ENCODE results near the gene GFPT2. TPM values are rescaled to one million over a fixed set of nuclear protein-coding genes. Genes with fewer than 3 reads are reported as not detected.

GFPT2 gene
- total RNA-seq, 2 experiments from 2014 or later, result 0.15 to 0.37 TPM

DNA sequence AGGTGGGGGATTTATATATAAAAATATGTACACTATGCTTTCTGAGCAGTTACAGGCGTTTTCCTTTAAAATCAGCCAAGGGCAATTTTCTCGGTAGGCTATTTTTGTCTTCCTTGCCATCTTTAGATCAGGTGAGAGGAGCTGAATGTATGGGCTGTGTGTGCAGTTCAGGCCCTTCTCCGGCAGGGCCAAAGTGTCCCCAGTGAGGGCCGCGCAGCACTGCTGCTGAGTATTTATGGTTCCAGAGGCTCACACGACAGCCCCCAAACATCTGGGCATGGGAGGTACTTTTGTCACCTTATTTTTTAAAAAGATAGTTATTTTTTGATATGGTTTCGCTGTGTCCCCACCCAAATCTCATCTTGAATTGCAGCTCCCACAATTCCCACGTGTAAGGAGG, 11.5 kb downstream of the GFPT2 start:
- DNase-seq, result no peak
- H3K36me3 Mint-ChIP-seq, result no peaks in the 10 kb centered on the region
- H3K27ac Mint-ChIP-seq, result no peak overlapping the region
- no peak overlapping the region for H3K4me3 Mint-ChIP-seq
- CTCF ChIA-PET, result interaction anchor here (5.7 kb wide), 1 partner anchor 13 kb away, joined by 24 read pairs; no protein-coding TSS in a partner anchor
- no peaks in the 10 kb centered on the region for H3K4me1 Mint-ChIP-seq
- ATAC-seq, result no peak
- H3K27me3 Mint-ChIP-seq, result peaks cover 10% of the 10 kb centered on the region
- no peaks in the 10 kb centered on the region for H3K9me3 Mint-ChIP-seq (ENCODE audit: low read depth)

DNA sequence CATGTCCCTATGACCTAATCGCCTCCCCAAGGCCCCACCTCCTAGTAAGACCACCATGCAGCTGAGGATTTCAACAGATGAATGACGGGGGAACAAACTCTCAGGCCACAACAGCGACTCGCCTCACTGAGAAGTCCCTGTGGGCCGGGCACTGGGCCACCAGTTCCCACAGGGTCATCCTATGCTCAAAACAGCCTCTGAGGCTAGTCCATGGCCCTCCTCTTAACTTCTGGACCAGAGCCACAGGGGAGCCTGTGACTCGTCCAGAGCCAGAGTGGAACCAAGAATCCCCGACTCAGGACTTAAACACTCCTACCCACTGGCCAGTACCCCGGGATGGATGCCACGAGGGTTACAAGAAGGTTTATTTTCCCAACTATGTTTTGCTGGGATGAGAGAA, 12.3 kb downstream of the GFPT2 start:
- H3K27me3 Mint-ChIP-seq, result peaks cover 10% of the 10 kb centered on the region
- H3K27ac Mint-ChIP-seq, result no peak overlapping the region
- no peaks in the 10 kb centered on the region for H3K36me3 Mint-ChIP-seq
- CTCF ChIA-PET, result interaction anchor here (5.7 kb wide), 1 partner anchor 12 kb away, joined by 24 read pairs; no protein-coding TSS in a partner anchor
- no peak overlapping the region for H3K4me3 Mint-ChIP-seq
- ATAC-seq, result no peak
- no peaks in the 10 kb centered on the region for H3K9me3 Mint-ChIP-seq (ENCODE audit: low read depth)
- no peaks in the 10 kb centered on the region for H3K4me1 Mint-ChIP-seq
- no peak for DNase-seq

DNA sequence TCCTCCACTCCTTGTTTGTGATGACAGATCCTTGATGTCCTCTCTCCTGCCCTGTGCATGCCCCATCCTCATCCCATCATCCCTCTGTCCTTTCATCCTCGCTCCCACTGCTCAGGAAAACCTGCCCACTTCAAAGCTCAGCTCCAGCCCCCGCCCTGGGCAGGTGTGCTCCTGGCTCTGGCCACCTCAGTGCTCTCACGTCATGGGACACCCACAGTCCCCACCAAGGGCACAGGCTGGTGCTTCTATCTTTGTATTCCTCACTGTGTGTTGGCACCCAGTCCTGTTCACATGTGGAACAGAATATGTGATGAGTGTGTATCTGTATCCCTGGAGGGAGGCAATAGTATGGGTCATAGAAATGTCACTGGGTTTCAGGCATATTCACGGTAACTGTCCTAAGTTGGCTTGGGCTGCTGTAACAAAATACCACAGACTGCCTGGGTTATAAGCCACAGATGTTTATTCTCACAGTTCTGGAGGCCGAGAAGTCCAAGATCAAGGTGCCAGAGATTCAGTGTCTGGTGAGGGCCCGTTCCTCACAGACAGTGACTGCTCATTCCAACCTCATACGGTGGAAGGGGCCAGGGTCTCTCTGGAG, 13.5 kb downstream of the GFPT2 start:
- no peaks in the 10 kb centered on the region for H3K4me1 Mint-ChIP-seq
- no peaks in the 10 kb centered on the region for H3K9me3 Mint-ChIP-seq (ENCODE audit: low read depth)
- peaks cover 10% of the 10 kb centered on the region for H3K27me3 Mint-ChIP-seq
- no peak overlapping the region for H3K4me3 Mint-ChIP-seq
- no peak for ATAC-seq
- no peak for DNase-seq
- CTCF ChIA-PET, result interaction anchor here (1.0 kb wide), 1 partner anchor 11 kb away, joined by 3 read pairs; no protein-coding TSS in a partner anchor
- no peak overlapping the region for H3K27ac Mint-ChIP-seq
- no peaks in the 10 kb centered on the region for H3K36me3 Mint-ChIP-seq

DNA sequence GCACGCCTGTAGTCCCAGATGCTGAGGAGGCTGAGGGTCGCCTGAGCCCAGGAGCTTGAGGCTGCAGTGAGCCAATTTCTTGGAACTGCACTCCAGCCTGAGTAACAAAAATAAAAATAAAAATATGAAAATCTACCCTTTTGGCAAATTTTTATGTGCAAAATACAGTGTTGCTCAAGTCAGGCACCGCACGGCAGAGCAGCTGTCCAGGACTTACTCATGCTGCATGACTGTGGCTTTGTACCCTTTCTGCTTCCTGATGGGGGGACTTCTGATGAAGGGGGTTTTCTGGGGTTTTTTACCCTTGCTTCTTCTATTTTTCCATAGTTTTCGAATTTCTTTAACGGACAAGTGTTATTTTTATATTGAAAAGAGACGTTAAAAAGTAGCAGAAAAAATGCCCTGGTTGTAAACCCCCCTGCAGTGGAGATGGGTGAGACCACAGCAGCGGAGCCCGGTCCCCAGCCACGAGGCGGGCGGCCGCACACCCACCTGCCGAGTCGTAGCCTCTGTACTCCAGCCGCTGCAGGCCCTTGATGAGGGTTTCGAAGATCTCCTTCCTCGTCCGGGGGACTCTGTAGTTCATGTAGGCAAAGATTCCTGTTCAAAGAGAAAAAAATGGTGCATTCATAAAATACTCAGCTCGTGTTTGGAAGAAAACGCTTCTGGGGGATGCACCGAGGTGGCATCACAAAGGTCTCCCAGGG, 15.0 kb downstream of the GFPT2 start:
- ATAC-seq (no peak), DNase-seq (no peak)
- no peak overlapping the region for H3K4me3 Mint-ChIP-seq
- no peaks in the 10 kb centered on the region for H3K36me3 Mint-ChIP-seq
- H3K27ac Mint-ChIP-seq, result no peak overlapping the region
- peaks cover 5% of the 10 kb centered on the region for H3K27me3 Mint-ChIP-seq
- CTCF ChIA-PET, result interaction anchor here (1.1 to 2.0 kb wide), 2 partner anchors 10 to 23 kb away, joined by 3 to 7 read pairs; no protein-coding TSS in a partner anchor
- no peaks in the 10 kb centered on the region for H3K4me1 Mint-ChIP-seq
- no peaks in the 10 kb centered on the region for H3K9me3 Mint-ChIP-seq (ENCODE audit: low read depth)

DNA sequence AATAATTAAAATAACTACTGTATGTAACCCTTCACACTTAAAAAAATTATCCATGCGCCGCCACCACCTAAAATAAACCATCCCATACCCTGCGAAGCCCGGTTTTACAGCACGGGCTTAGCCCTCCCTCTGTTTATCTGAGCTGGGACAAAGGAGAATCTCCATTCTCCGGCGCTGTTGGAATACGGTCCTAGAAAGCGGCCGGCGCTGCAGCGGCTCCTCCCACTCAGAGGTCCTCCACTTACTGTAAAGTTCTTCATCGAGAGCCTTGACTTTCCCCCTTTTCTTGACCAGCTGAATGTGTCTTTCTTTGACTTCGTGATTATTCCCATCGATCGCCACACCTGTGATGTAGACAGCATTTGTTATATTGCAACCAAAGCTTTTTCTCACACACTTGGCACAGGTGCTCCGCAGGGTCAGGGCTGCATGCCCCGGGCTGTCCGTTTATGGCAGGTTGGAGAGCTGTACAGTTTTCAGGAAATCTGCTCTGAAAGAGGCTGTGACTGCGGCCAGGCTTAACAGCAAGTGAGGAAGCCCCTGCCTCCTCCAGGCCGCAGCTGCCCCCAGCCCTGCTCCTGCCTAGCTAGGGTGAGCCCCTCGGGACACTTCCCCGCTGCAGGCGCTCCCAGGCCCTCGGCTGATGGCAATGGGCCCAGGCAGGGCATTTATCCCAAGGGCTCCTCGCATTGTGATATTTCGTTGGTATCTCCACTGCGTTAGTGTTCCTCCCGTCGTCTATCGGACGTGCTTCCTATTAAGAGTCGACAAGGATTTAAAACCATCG, 16.7 kb downstream of the GFPT2 start:
- H3K27me3 Mint-ChIP-seq, result peaks cover 9% of the 10 kb centered on the region
- H3K4me1 Mint-ChIP-seq, result no peaks in the 10 kb centered on the region
- CTCF ChIA-PET, result interaction anchor here (0.6 to 2.0 kb wide), 3 partner anchors 8 to 44 kb away, joined by 3 to 7 read pairs (median 3); no protein-coding TSS in a partner anchor
- DNase-seq, result no peak
- no peak overlapping the region for H3K4me3 Mint-ChIP-seq
- no peak overlapping the region for H3K27ac Mint-ChIP-seq
- H3K9me3 Mint-ChIP-seq (ENCODE audit: low read depth), result no peaks in the 10 kb centered on the region
- H3K36me3 Mint-ChIP-seq, result no peaks in the 10 kb centered on the region
- no peak for ATAC-seq

DNA sequence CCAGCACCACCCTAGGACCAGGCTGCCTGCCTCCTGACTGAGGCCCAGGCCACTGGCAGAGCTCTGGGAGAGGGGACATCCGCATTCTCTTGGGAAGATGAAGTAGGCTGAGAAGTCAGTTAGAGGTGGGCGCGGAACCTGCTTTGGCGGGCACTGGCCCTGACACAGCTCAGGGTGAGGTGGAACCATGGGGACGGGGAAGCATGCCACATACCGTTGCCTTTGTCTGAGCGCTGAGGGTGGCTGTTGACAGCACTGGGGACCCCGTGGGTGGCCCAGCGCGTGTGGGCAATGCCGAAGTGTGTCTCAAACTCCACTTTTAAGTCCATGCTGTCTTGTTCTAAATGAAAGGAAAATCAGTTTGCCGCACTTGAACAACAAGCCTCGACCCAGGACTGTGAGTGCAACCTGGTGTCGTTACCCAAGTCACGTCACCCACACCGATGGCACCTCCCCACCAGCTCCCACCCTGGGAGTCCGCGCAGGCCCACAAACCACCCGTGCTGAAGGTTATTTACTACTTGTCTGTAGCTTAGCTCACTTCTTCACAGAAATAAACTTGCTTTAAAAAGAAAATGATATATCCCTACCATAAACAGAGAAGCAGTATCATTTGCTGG, 17.4 kb downstream of the GFPT2 start:
- no peak for ATAC-seq
- CTCF ChIA-PET, result interaction anchor here (0.6 to 1.6 kb wide), 2 partner anchors 17 to 43 kb away, joined by 3 read pairs; no protein-coding TSS in a partner anchor
- Mint-ChIP-seq H3K27ac (no peak overlapping the region), H3K4me3 (no peak overlapping the region), H3K27me3 (peaks cover 11% of the 10 kb centered on the region), H3K9me3 (ENCODE audit: low read depth) (no peaks in the 10 kb centered on the region), H3K4me1 (no peaks in the 10 kb centered on the region), H3K36me3 (no peaks in the 10 kb centered on the region)
- DNase-seq, result no peak

DNA sequence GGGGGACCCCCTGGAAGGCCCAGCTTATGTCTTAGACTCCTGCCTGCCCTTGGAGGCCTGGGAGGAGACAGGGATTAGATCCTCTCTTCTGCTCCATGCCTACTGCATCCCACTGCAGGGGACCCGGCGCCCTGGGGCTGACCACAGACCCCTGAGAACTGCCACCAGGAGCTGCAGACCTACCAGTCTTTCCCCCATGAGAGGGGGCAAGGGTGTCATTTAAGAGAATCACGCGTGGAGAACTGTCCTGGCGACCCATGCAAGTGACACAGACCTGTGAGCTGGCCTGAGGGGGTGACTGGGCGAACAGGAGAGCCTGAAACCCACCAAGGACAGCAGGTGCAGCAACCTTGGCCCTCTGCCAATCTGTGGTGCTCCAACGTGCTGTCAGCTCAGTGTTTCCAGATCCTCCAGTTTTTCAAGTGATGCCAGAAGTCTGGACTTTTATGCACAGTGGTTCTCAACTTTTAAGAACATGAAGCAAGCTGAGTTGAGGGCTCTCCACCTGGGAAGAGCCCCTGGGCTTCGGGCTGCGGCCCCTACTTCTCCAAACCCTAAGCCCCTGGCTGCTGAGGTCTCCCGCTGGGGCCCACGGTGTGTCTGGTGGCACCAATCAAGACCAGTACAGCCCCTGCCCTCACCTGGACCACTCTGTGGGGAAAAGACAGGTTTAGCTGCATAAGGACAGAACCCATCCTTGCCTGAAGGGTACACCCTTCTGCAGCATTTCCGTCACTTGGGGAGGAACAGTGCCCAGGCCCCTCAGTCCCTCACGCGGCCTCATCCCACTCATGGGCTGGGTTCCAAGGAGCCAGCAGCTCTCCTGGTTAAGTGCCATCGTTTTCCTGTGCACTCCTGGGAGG, 18.2 kb downstream of the GFPT2 start:
- Mint-ChIP-seq H3K4me1 (peaks cover 3% of the 10 kb centered on the region), H3K27me3 (peaks cover 11% of the 10 kb centered on the region), H3K9me3 (ENCODE audit: low read depth) (no peaks in the 10 kb centered on the region), H3K36me3 (no peaks in the 10 kb centered on the region), H3K4me3 (no peak overlapping the region), H3K27ac (no peak overlapping the region)
- ATAC-seq, result no peak
- no peak for DNase-seq
- CTCF ChIA-PET, result interaction anchor here (1.4 to 1.6 kb wide), 2 partner anchors 16 to 19 kb away, joined by 3 read pairs; no protein-coding TSS in a partner anchor

DNA sequence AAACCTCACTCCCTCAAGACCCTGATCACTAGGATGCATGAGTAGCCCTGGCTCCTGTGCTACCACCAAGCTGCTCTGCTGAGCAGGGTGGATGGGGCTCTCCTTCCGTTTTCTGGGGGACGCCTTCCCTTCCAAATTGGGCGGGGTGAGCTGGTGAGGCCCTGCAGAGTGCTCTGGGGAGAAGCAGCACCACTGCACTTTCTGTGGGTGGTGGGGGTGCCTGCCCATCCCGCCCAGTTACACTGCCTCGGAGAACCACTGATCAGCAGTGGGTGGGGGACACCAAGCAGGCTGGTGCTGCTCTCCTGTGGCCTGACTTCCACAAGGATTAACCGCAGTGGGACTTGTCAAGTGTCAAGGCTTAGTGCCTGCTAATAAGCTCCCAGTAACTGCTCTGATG, 19.0 kb downstream of the GFPT2 start:
- Mint-ChIP-seq H3K4me1 (peaks cover 3% of the 10 kb centered on the region), H3K36me3 (no peaks in the 10 kb centered on the region), H3K9me3 (ENCODE audit: low read depth) (no peaks in the 10 kb centered on the region), H3K27me3 (peaks cover 10% of the 10 kb centered on the region), H3K4me3 (no peak overlapping the region), H3K27ac (no peak overlapping the region)
- CTCF ChIA-PET, result interaction anchor here (1.0 to 1.4 kb wide), 2 partner anchors 19 to 41 kb away, joined by 3 read pairs; no protein-coding TSS in a partner anchor
- ATAC-seq, result no peak
- no peak for DNase-seq

DNA sequence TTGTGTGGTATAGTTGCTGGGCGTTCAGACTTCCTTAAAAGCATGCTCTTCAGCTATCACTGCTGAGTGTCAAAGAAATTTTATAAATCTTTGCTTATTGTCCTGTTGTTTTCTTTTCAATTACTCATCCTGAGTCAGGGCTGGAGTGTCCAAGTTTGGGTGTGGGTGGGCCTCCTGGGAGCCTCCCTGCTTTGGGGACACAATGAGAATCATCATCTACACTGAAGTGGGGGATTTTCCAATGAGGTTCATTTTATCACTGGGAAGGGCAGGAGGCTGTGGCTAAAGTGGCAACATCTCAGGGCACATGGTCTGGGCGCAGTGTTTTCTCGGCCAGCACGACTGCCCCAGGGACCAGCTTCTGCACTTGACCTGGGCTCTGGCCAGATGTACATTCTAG, 19.5 kb downstream of the GFPT2 start:
- H3K9me3 Mint-ChIP-seq (ENCODE audit: low read depth), result no peaks in the 10 kb centered on the region

DNA sequence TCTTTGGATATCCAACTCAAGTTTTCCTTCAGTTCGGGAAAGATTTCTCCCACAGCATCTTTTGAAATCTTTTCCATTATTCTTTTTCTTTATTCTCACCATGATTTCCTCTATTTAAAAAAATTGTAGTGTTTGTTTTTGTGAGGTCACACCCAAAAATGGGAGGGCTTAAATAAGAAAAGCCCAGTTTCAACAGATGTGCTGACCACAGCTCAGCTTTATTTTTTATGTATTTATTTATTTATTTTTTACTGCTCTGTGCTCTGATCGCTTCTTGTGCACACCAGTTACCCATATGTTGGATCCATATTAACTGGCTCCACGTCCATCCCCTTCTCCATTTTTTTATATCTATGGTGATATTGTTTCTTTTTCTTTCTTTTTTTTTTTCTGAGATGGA, 20.3 kb downstream of the GFPT2 start:
- DNase-seq (no peak), ATAC-seq (no peak)
- Mint-ChIP-seq H3K36me3 (no peaks in the 10 kb centered on the region), H3K27ac (no peak overlapping the region), H3K27me3 (peaks cover 10% of the 10 kb centered on the region), H3K9me3 (ENCODE audit: low read depth) (no peaks in the 10 kb centered on the region), H3K4me1 (peaks cover 3% of the 10 kb centered on the region), H3K4me3 (no peak overlapping the region)
- CTCF ChIA-PET, result interaction anchor here (0.6 to 1.6 kb wide), 3 partner anchors 19 to 334 kb away, joined by 3 to 4 read pairs (median 3); no protein-coding TSS in a partner anchor

More for the DNA sequence above, 19.5 kb downstream of the GFPT2 start:
- peaks cover 10% of the 10 kb centered on the region for H3K27me3 Mint-ChIP-seq
- no peak overlapping the region for H3K4me3 Mint-ChIP-seq
- H3K4me1 Mint-ChIP-seq, result peaks cover 3% of the 10 kb centered on the region
- CTCF ChIA-PET, result interaction anchor here (1.0 to 1.4 kb wide), 2 partner anchors 18 to 40 kb away, joined by 3 read pairs; no protein-coding TSS in a partner anchor
- ATAC-seq (no peak), DNase-seq (no peak)
- H3K27ac Mint-ChIP-seq, result no peak overlapping the region
- H3K36me3 Mint-ChIP-seq, result no peaks in the 10 kb centered on the region

DNA sequence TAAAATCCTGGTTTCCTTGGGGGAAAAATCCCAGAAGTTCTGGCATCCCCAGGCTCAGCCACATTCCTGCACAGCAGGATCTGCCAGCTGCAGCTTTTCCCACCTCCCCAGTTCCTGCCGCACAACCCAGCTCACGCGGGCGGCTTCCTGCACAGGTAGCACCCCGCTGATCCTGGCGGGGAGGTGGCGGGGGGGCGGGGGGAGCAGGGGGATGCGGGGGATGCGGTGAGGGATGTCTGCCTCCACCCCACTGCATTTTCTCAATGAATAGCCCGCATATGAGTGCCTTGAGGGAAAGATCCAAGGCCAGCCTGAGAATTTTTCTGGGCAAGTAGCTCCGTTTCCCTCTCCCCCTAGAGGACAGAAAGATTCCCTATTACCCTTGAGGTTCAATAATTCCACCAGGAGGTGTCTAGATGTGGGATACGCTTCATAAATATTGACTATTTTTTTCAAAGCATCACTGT, 21.1 kb downstream of the GFPT2 start:
- H3K27me3 Mint-ChIP-seq, result peaks cover 12% of the 10 kb centered on the region
- ATAC-seq (no peak), DNase-seq (no peak)
- peaks cover 3% of the 10 kb centered on the region for H3K4me1 Mint-ChIP-seq
- H3K36me3 Mint-ChIP-seq, result no peaks in the 10 kb centered on the region
- CTCF ChIA-PET, result interaction anchor here (0.5 to 5.3 kb wide), 4 partner anchors 18 to 528 kb away, joined by 3 to 95 read pairs (median 4); partner anchors contain the start of gene MAPK9
- H3K9me3 Mint-ChIP-seq (ENCODE audit: low read depth), result no peaks in the 10 kb centered on the region
- no peak overlapping the region for H3K27ac Mint-ChIP-seq
- no peak overlapping the region for H3K4me3 Mint-ChIP-seq

DNA sequence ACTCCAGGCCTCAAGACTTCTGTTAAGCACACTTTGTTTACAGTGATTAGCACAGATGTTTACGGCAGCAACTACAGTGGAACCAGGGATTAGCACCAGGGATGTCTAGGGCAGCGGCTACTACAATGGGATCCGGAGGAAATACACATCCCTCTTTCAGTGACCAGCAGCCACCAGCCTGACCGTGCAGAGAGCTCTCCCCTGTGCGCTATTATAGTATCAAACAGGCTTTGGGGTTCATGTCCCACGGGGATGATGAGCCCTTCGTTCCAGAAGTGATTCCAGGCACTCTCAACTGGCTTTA, 21.5 kb downstream of the GFPT2 start:
- no peak for ATAC-seq
- H3K36me3 Mint-ChIP-seq, result no peaks in the 10 kb centered on the region

More for the DNA sequence above, 21.5 kb downstream of the GFPT2 start:
- Mint-ChIP-seq H3K4me1 (peaks cover 3% of the 10 kb centered on the region), H3K27ac (no peak overlapping the region), H3K27me3 (peaks cover 12% of the 10 kb centered on the region), H3K4me3 (no peak overlapping the region), H3K9me3 (ENCODE audit: low read depth) (no peaks in the 10 kb centered on the region)
- DNase-seq, result peak; percentile 37
- CTCF ChIA-PET, result interaction anchor here (0.5 to 5.3 kb wide), 5 partner anchors 16 to 529 kb away, joined by 3 to 95 read pairs (median 4); partner anchors contain the start of gene MAPK9

All from activated CD8-positive, alpha-beta memory T cell treated with anti-CD3 and anti-CD28 coated beads, Interleukin-2, amount 10 ng/mL, durations not matched to agents 7 days and 5 days (primary cell).